ENCODE measurements around the gene MAST3. TPM values are rescaled to one million over a fixed set of nuclear protein-coding genes. Genes with fewer than 3 reads are reported as not detected.

Gene MAST3
- total RNA-seq, 2 donors from 2014 or later, result 22.4 to 23.2 TPM

DNA sequence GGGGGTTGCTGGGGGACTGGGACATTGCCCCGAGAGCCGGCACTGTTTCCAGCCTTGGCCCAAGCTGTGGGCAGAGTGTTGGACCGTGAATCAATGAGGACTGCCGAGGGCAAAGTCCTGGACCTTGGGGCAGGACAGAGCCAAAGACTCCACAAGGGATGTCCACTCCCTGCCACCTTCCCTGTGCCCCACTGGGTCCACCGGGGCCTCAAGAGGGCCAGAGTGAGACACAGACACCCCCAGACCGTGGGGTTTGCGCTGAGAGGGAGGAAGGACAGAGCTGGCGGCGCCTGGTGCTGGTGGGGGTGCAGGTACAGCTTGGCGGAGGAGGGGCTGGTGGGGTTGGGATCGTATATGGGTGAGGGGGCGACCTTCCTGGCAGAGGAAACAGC lies 11.8 kb downstream of the MAST3 start:
- no peak overlapping the region for H3K27ac Mint-ChIP-seq
- ATAC-seq (replicated peaks in 1 of 2), result no peak
- no peaks in the 10 kb centered on the region for H3K36me3 Mint-ChIP-seq (ENCODE audit: insufficient read depth in 2 of 2)
- peaks cover 24% of the 10 kb centered on the region for H3K4me1 Mint-ChIP-seq (ENCODE audit: low read depth)
- no peaks in the 10 kb centered on the region for H3K9me3 Mint-ChIP-seq
- DNase-seq, result no peak
- peak overlapping the region; percentile 62 to 66 for H3K4me3 Mint-ChIP-seq
- H3K27me3 Mint-ChIP-seq (ENCODE audit: low read depth), result no peaks in the 10 kb centered on the region

DNA sequence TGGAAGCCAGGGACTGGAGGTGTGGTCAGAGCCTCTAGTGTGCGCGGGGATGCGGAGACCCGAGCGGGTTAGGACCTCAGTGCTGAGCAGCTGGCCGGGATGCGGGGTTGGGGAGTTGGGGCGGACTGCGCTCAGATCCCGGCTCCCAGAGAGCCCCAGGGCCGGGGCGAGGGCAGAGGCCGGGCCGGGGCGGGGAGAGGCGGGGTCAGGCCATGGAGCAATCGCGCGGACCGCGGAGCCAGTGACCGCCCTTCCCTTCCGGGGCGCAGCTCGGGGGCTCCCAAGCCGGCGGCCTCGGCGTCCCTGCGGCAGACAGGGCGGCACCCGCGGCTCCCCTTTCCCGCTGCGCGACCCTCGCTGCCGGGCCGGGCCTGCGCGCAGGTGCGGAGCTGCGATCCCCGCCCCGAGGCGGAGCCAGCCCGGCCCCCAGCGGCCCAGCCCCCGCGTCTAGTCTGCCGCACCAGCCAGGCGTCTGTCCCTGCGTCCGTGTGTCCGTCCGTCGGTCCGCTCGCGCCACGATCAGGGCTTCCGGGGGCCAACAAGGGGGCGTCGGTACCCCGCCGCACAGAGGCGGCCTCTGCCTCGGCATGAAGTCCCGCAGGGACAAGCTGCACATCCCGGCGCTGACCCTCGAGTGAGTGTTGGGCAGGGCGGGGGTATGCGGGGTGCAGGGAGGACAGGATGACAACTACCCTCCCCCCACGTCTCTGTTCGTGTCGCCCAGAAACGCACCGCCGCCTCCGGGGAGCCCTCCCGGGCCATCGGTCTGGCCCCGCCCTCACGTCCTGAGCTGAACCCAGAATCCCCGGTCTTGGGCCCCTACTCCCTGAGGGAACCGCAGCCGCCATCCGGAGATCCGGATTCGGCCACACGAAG lies 12.4 kb downstream of the MAST3 start:
- peak overlapping the region; percentile 73 to 77 for H3K4me3 Mint-ChIP-seq
- ATAC-seq (replicated peaks in 1 of 2), result peak; percentile 78 to 80

DNA sequence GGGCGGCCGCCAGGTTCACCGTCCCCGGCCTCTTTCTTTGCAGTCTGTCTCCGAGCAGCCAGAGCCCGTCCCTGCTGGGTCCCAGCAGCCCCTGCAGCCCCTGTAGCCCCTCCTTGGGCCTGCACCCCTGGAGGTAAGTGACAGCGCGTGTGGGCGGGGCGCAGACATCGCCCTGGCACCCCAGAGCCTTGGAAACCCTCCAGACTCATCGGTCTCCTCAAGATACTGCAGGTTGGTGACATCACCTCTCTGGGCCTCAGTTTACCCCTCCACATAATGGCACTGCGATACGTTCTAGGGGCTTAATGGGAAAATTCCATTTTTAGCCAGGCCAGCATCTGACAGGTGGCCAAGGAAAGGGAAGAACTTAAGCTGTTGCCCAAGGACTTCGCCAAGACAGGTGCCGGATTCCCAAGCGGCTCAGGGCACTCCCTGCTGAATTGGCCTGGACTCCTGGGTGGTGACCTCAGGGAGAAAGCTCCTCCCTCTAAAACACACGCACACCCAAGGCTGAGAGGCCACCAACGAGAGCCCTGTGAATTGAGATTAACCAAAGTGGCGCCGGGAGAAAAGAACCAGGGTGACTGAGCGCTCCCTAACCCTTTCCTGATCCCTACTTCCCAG lies 13.1 kb downstream of the MAST3 start:
- H3K27ac Mint-ChIP-seq, result no peak overlapping the region
- no peak for ATAC-seq (replicated peaks in 1 of 2)

More for the DNA sequence above, 12.4 kb downstream of the MAST3 start:
- no peaks in the 10 kb centered on the region for H3K9me3 Mint-ChIP-seq
- no peaks in the 10 kb centered on the region for H3K27me3 Mint-ChIP-seq (ENCODE audit: low read depth)
- DNase-seq, result peak; percentile 57 to 62
- peaks cover 19% of the 10 kb centered on the region for H3K4me1 Mint-ChIP-seq (ENCODE audit: low read depth)
- H3K36me3 Mint-ChIP-seq (ENCODE audit: insufficient read depth in 2 of 2), result no peaks in the 10 kb centered on the region
- H3K27ac Mint-ChIP-seq, result no peak overlapping the region

DNA sequence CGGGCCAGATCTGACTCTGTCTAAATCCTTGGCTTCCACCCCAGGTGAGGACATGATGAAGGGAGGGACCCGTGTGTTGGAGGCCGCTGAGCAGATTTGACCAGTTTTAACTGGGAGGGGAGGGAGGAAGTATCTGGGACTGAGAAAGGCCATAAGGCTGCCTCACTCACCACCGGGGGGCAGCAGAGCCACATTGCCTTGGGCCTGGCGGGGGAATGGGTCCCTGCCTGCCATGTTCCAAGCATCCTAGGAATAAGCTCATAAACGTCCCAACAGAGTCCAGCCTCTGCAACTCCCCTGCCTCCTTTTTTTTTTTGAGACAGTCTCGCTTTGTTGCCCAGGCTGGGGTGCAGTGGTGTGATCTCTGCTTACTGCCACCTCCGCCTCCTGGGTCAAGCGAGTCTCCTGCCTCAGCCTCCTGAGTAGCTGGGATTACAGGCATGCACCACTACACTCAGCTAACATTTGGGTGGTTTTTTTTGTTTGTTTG lies 15.5 kb downstream of the MAST3 start:
- Mint-ChIP-seq H3K4me3 (no peak overlapping the region), H3K27ac (no peak overlapping the region)

More for the DNA sequence above, 13.1 kb downstream of the MAST3 start:
- H3K36me3 Mint-ChIP-seq (ENCODE audit: insufficient read depth in 2 of 2), result no peaks in the 10 kb centered on the region
- no peaks in the 10 kb centered on the region for H3K27me3 Mint-ChIP-seq (ENCODE audit: low read depth)
- DNase-seq, result no peak
- peaks cover 19% of the 10 kb centered on the region for H3K4me1 Mint-ChIP-seq (ENCODE audit: low read depth)
- no peaks in the 10 kb centered on the region for H3K9me3 Mint-ChIP-seq
- peak overlapping the region; percentile 73 to 77 for H3K4me3 Mint-ChIP-seq

DNA sequence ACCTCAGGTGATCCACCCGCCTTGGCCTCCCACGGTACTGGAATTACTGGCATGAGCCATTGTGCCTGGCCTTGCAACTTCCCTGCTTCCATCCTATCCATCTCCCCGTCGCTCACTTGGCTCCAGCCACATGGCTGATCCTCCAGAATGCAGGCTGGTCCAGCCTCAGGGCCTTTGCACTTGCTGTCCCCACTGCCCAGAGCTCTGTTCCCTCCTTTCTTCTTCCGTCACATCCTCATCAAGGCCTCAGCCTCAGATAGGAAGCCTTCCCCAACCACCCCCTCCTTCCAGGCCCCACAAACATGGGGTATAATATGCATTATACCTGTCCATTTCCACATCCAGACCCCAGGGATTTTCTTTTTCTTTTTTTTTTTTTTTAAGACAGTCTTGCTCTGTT lies 16.2 kb downstream of the MAST3 start:
- Mint-ChIP-seq H3K9me3 (no peaks in the 10 kb centered on the region), H3K4me1 (ENCODE audit: low read depth) (peaks cover 31% of the 10 kb centered on the region), H3K27me3 (ENCODE audit: low read depth) (no peaks in the 10 kb centered on the region), H3K36me3 (ENCODE audit: insufficient read depth in 2 of 2) (no peaks in the 10 kb centered on the region), H3K4me3 (no peak overlapping the region), H3K27ac (no peak overlapping the region)
- DNase-seq (no peak), ATAC-seq (replicated peaks in 1 of 2) (no peak)

More for the DNA sequence above, 15.5 kb downstream of the MAST3 start:
- DNase-seq (peak; percentile 79 to 84), ATAC-seq (replicated peaks in 1 of 2) (peak; percentile 31 to 44)
- Mint-ChIP-seq H3K27me3 (ENCODE audit: low read depth) (no peaks in the 10 kb centered on the region), H3K36me3 (ENCODE audit: insufficient read depth in 2 of 2) (no peaks in the 10 kb centered on the region), H3K4me1 (ENCODE audit: low read depth) (peaks cover 26% of the 10 kb centered on the region), H3K9me3 (no peaks in the 10 kb centered on the region)

DNA sequence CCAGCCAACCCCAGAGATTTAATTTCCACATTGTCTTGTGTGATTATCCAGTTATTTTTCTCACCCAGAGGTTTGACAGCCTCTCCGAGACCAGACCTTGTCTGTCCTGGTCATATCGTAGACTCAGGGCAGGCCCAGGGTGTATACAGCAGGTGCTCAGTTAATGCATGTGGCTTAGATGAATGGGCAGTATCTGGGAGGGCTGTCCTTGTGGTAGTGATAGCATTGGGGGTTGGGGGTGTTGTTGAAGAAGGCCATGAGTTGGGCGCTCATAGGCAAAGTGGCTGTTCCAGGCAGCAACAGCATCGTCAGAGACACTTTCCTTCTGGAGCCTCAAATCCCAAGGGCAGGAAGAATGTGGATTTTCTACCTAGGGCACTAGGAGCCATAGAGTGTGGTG lies 16.9 kb downstream of the MAST3 start:
- Mint-ChIP-seq H3K27ac (no peak overlapping the region), H3K36me3 (ENCODE audit: insufficient read depth in 2 of 2) (no peaks in the 10 kb centered on the region), H3K4me3 (no peak overlapping the region), H3K4me1 (ENCODE audit: low read depth) (peaks cover 31% of the 10 kb centered on the region), H3K9me3 (no peaks in the 10 kb centered on the region), H3K27me3 (ENCODE audit: low read depth) (no peaks in the 10 kb centered on the region)
- ATAC-seq (replicated peaks in 1 of 2) (no peak), DNase-seq (no peak)

DNA sequence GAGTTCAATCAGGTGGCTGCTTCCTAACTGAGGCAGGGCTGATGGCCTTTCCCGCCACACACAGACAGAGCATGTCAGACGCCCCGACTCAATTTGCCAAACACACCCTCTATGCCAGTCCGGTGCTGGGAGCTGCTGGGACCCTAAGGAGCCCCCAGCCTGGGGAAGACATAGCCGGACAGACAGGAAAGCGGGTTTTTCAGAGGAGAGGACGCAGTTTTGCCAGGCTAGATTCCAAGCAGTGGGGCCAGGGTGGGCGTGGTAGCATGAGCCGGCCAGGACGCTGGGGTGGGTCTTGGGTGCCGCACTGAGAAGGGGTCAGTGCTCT lies 19.8 kb downstream of the MAST3 start:
- DNase-seq (no peak), ATAC-seq (replicated peaks in 1 of 2) (no peak)
- peaks cover 45% of the 10 kb centered on the region for H3K4me1 Mint-ChIP-seq (ENCODE audit: low read depth)
- H3K4me3 Mint-ChIP-seq, result peak overlapping the region; percentile 65 to 78
- H3K27me3 Mint-ChIP-seq (ENCODE audit: low read depth), result no peaks in the 10 kb centered on the region
- H3K27ac Mint-ChIP-seq, result peak overlapping the region; percentile 76
- H3K36me3 Mint-ChIP-seq (ENCODE audit: insufficient read depth in 2 of 2), result peaks cover 0 to 1% of the 10 kb centered on the region in 2 donors
- H3K9me3 Mint-ChIP-seq, result no peaks in the 10 kb centered on the region

DNA sequence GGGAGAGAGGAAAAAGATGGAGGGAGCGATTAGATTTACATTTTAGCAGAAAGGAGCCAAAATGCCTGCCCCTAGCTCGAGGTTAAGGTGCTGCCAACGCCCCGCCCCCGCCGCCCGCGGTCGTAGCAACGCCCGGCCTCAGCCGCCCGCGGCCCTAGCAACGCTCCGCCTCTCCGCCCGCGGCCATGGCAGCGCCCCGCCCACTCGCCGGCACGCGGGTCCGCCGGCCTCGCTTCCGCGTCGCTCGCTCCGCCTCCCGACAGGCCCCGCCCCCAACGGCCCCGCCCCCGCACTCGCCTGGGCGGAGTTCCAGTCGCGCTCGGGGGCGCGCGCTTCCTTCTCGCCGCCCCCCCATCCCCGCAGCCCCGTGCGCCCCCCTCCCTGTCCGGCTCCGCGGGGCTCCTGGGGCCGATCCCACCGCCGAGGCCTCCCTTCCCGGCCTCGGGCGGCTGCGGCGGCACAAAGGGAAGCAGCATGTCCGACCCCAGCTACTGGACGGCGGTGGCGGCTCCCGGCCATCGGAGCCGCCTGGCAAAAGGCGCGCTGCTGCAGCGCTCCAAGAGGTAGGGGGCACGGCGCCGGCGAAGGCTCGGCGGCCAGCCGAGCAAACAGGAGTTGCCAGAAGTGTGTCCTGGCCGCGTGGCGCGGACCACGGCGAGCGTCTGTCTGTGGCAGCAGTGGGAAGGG lies 20.3 kb downstream of the MAST3 start:
- H3K27me3 Mint-ChIP-seq (ENCODE audit: low read depth), result no peaks in the 10 kb centered on the region
- H3K4me3 Mint-ChIP-seq, result peak overlapping the region; percentile 78 to 88
- no peaks in the 10 kb centered on the region for H3K9me3 Mint-ChIP-seq
- DNase-seq (peak; percentile 96 to 98), ATAC-seq (replicated peaks in 1 of 2) (peak; percentile 85 to 91)
- H3K4me1 Mint-ChIP-seq (ENCODE audit: low read depth), result peaks cover 40% of the 10 kb centered on the region
- peak overlapping the region; percentile 76 for H3K27ac Mint-ChIP-seq
- H3K36me3 Mint-ChIP-seq (ENCODE audit: insufficient read depth in 2 of 2), result peaks cover 0 to 1% of the 10 kb centered on the region in 2 donors

DNA sequence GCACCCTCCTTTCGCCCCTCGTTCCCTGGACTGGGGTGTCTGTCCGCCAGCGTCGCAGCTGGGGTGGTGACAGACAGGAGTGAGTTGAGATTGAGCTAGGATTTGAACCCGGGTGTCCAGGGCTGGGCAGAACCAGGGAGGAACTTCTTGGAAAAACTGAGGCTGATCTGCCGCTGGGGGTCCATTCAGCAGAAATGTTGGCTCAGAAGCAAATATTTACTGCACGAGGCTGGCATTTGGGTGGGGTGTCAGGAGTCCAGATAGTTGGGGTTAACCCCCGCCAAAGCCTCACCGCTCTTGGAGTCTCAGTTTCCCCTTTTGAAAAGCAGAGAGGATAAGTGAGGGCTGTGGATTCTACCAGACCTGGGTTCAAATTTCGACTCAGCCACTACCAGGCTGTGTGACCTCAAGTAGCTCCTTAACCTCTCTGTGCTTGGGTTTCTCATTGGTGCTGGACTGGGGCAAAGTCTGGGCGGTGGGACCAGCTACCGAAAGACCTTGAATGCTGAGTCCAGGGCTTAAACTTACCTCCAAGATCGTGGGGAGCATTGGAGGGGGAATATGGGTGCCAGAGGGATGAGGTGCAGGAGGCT lies 20.9 kb downstream of the MAST3 start:
- no peak for ATAC-seq (replicated peaks in 1 of 2)

DNA sequence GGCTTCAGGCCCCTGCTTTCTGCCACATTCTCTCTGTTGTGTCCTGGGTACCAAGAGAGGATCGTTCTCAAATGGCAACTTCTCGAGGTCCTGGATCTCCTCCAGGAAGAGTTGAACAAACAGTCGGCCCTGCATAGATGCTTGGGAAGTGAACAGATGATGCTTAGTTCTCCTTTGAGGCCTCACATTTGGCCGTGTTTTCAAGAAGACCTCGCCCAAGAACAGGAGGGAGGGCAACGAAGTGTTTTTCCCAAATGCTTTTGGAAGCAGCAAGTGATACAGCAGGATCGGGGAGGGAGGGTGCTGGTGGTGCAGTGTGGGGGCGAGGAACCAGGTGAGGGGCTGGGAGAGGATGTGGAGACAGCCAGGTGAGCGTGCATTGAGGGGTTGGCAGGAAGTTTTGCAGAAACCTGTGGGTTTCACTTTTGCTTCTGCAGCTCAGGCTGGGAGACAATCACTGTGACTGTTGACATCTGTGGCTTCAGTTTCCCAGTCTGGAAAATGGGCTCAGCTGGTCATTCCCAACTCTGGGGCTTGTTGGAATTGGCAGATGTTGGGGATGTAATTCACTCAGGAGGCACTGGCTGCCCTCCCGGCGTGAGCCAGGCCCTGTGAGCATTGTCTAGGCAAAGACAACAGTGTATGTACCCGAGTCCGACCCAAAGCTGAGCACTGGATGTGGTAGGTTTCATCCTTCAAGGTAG lies 21.6 kb downstream of the MAST3 start:
- peak overlapping the region; percentile 78 to 88 for H3K4me3 Mint-ChIP-seq
- peak; percentile 31 to 57 for DNase-seq
- no peaks in the 10 kb centered on the region for H3K9me3 Mint-ChIP-seq
- H3K27me3 Mint-ChIP-seq (ENCODE audit: low read depth), result no peaks in the 10 kb centered on the region
- peaks cover 0 to 7% of the 10 kb centered on the region in 2 donors for H3K36me3 Mint-ChIP-seq (ENCODE audit: insufficient read depth in 2 of 2)
- peak overlapping the region; percentile 67 for H3K27ac Mint-ChIP-seq
- ATAC-seq (replicated peaks in 1 of 2), result peak; percentile 35 to 37
- H3K4me1 Mint-ChIP-seq (ENCODE audit: low read depth), result peaks cover 38% of the 10 kb centered on the region

More for the DNA sequence above, 20.9 kb downstream of the MAST3 start:
- no peak for DNase-seq
- Mint-ChIP-seq H3K36me3 (ENCODE audit: insufficient read depth in 2 of 2) (peaks cover 0 to 3% of the 10 kb centered on the region in 2 donors), H3K27me3 (ENCODE audit: low read depth) (no peaks in the 10 kb centered on the region), H3K9me3 (no peaks in the 10 kb centered on the region), H3K27ac (peak overlapping the region; percentile 67), H3K4me1 (ENCODE audit: low read depth) (peaks cover 38% of the 10 kb centered on the region), H3K4me3 (peak overlapping the region; percentile 78 to 88)

DNA sequence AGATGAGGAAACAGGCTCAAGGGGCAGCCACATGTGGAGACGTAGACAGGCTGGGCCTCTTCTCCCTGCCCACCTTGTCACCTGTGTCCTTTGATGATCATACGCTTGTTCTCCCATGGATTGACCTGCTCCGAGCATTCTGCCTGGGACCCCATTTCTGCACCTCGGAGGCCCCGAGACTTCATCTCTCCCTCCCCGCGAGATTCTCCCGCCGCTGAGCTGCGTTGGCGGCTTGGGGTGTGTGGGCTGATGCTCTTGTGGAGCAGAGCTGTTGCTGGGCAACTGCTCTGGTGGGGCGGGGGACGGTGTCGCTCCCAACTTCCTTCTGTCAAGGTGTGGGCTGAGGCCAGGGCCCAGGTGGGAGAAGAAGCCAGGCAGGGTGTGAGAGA lies 22.1 kb downstream of the MAST3 start:
- peak; percentile 37 to 47 for ATAC-seq (replicated peaks in 1 of 2)
- peak overlapping the region; percentile 67 for H3K27ac Mint-ChIP-seq
- no peaks in the 10 kb centered on the region for H3K9me3 Mint-ChIP-seq
- DNase-seq, result peak; percentile 61 to 66
- peak overlapping the region; percentile 78 to 88 for H3K4me3 Mint-ChIP-seq
- H3K4me1 Mint-ChIP-seq (ENCODE audit: low read depth), result peaks cover 38% of the 10 kb centered on the region
- peaks cover 0 to 11% of the 10 kb centered on the region in 2 donors for H3K36me3 Mint-ChIP-seq (ENCODE audit: insufficient read depth in 2 of 2)
- no peaks in the 10 kb centered on the region for H3K27me3 Mint-ChIP-seq (ENCODE audit: low read depth)

DNA sequence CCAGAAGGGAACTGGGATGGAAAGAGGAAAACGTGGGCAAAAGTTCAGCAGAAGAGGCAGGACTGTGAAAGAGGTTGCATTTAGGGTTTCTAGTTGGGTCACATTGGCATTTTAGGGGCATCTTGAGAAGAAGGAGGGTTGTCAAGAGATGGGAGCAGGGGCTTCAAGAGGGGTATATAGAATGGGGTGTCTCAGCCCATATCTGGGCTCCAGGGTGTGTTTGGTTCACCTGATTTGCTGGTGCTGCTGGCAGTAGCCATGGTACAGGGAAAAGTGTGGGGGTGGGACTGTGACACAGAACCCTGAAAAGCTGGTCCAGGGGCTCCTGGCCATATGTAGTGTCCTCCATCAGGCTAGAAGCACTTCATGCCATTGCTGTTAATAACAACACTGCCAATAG lies 22.5 kb downstream of the MAST3 start:
- Mint-ChIP-seq H3K4me1 (ENCODE audit: low read depth) (peaks cover 38% of the 10 kb centered on the region), H3K9me3 (no peaks in the 10 kb centered on the region), H3K4me3 (peak overlapping the region; percentile 78 to 88), H3K36me3 (ENCODE audit: insufficient read depth in 2 of 2) (peaks cover 0 to 11% of the 10 kb centered on the region in 2 donors), H3K27me3 (ENCODE audit: low read depth) (no peaks in the 10 kb centered on the region), H3K27ac (peak overlapping the region; percentile 67)
- DNase-seq (no peak), ATAC-seq (replicated peaks in 1 of 2) (no peak)

Data from activated T-cell treated with anti-CD3 and anti-CD28 coated beads, Interleukin-2, amount 50 U/mL, for 72 hours (primary cell).